Progenitor cell of endocrine pancreas (in vitro differentiated cells): ENCODE results near the gene CATSPERZ. TPM values are rescaled to one million over a fixed set of nuclear protein-coding genes. Genes with fewer than 3 reads are reported as not detected.
A peak's percentile ranks its signal among the peaks of the same experiment; 100 is the strongest.
"Not testable (repeated sequence)": the region's sequence is repeated elsewhere in the genome, so short reads cannot be mapped to it uniquely, and the experiment has no call there.

Experiments
- DNase-seq: peaks from one replicate; pipeline ENCODE4 v3.0.0; 2021; ENCODE audit warnings: low spot score; ENCODE audit not compliant: unreplicated experiment
- H3K27ac Mint-ChIP-seq: 2 replicates; pipeline ENCODE4 v1.8.0; 2021; ENCODE audit warnings: mild to moderate bottlenecking, moderate library complexity, mixed read lengths
- H3K27me3 Mint-ChIP-seq: 2 replicates; pipeline ENCODE4 v1.8.0; 2021; ENCODE audit warnings: mixed read lengths
- H3K36me3 Mint-ChIP-seq: 2 replicates; pipeline ENCODE4 v1.8.0; 2022; ENCODE audit warnings: mixed read lengths; ENCODE audit not compliant: insufficient read depth
- H3K4me1 Mint-ChIP-seq: 2 replicates; pipeline ENCODE4 v1.8.0; 2021; ENCODE audit warnings: low read depth, mixed read lengths
- H3K4me3 Mint-ChIP-seq: 2 replicates; pipeline ENCODE4 v1.8.0; 2021; ENCODE audit warnings: low read depth, mild to moderate bottlenecking, moderate library complexity, mixed read lengths
- H3K9me3 Mint-ChIP-seq: 2 replicates; pipeline ENCODE4 v1.8.0; 2021; ENCODE audit warnings: low read depth, mixed read lengths
- total RNA-seq: library from RNA; stranded (reverse); gene quantifications from 2 replicates; pipeline ENCODE4 v1.2.1, GENCODE V29; 2021
- TF ChIP-seq, protein P1 (sequence below): fragments of 200-600 bp; sonication (generic); IDR thresholded peaks from one replicate; pipeline ENCODE4 v1.5.0; 2021; ENCODE audit warnings: antibody characterized with exemption, mild to moderate bottlenecking; ENCODE audit not compliant: unreplicated experiment

The CATSPERZ gene
- total RNA-seq, 1 donor from 2014 or later, result not detected

DNA sequence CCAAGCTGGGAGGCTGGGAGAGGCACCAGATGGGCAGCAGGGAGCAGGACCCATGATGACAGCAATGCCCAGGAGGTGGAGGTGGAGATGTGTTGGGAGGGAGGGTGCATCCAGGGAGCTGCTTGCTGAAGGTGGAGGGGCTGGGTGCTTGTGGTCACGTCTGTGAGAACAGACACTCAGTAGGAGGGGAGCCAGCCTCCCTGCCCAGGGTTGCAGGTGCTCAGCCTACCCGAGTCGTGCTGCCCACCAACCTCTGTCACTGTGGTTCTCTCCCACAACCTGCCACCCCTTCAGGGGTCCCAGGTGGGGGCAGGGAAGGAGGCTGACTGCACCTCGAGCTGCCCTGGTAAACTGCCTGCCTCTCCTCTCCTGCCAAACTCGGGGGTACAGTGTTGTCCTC lies 23.2 kb downstream of the CATSPERZ start:
- TF ChIP-seq, protein P1, sequence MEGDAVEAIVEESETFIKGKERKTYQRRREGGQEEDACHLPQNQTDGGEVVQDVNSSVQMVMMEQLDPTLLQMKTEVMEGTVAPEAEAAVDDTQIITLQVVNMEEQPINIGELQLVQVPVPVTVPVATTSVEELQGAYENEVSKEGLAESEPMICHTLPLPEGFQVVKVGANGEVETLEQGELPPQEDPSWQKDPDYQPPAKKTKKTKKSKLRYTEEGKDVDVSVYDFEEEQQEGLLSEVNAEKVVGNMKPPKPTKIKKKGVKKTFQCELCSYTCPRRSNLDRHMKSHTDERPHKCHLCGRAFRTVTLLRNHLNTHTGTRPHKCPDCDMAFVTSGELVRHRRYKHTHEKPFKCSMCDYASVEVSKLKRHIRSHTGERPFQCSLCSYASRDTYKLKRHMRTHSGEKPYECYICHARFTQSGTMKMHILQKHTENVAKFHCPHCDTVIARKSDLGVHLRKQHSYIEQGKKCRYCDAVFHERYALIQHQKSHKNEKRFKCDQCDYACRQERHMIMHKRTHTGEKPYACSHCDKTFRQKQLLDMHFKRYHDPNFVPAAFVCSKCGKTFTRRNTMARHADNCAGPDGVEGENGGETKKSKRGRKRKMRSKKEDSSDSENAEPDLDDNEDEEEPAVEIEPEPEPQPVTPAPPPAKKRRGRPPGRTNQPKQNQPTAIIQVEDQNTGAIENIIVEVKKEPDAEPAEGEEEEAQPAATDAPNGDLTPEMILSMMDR, result no peak
- peaks cover 5% of the 10 kb centered on the region for H3K4me1 Mint-ChIP-seq
- peaks cover 5% of the 10 kb centered on the region for H3K36me3 Mint-ChIP-seq
- no peak overlapping the region for H3K4me3 Mint-ChIP-seq
- peaks cover 2% of the 10 kb centered on the region for H3K27me3 Mint-ChIP-seq
- H3K9me3 Mint-ChIP-seq, result no peaks in the 10 kb centered on the region
- H3K27ac Mint-ChIP-seq, result no peak overlapping the region
- DNase-seq, result no peak

DNA sequence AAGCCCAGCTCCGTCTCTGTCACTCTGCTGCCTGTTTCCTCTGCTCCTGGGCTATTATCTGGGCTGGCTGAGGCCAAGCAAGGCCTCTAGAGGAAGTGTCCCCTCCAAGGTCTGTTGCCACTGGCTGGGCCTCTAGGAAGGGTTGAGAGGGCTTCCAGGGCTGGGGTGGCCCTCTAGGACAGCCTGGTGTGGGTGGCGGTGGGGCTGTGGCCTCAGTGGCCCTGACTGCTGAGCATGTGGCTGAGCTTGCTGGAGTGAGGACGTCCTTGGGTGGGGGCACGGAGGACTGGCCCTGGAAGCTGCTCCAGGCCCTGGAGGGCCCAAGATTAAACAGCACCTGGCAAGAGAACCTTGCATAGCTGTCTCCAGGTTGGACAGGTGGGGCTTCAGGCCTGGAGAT lies 23.8 kb downstream of the CATSPERZ start:
- not testable (repeated sequence) for H3K9me3 Mint-ChIP-seq
- H3K27ac Mint-ChIP-seq, result peak overlapping the region; percentile 33

DNA sequence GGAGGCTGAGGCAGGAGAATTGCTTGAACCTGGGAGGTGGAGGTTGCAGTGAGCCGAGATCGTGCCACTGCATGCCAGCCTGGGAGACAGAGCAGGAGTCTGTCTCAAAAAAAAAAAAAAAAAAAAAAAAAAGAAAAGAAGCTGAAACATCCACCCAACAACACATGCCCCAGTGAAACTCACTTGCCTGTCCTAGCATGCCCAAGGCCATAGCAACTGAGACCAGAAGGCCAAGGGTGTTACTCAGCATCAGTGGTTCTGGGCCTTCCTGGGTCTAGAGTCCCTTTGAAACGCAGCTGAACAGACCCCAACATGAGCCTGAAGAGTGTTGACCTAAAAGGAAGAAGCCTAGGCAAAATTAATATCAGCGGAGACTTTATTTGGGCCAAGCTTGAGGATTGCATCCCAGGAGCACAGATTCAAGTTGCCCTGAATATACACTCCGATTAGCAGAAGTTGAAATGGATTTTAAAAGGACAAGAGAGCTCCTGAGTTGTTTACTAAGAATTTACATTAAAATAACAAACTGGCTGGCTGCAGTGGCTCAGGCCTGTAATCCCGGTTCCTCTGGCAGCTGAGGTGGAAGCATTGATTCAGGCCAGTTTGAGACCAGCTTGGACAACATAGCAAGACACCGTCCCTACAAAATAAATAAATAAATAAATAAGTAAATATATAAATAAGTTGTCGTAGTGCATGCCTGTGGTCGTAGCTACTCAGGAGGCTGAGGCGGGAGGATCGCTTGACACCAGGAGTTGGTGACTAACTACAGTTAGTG lies 24.7 kb downstream of the CATSPERZ start:
- Mint-ChIP-seq H3K4me3 (no peak overlapping the region), H3K4me1 (no peaks in the 10 kb centered on the region), H3K27me3 (peaks cover 10% of the 10 kb centered on the region), H3K27ac (no peak overlapping the region), H3K9me3 (no peaks in the 10 kb centered on the region), H3K36me3 (peaks cover 5% of the 10 kb centered on the region)
- DNase-seq, result no peak
- TF ChIP-seq, protein P1, result no peak

More for the DNA sequence above, 23.8 kb downstream of the CATSPERZ start:
- not testable (repeated sequence) for H3K4me3 Mint-ChIP-seq, DNase-seq, H3K4me1 Mint-ChIP-seq, H3K27me3 Mint-ChIP-seq, H3K36me3 Mint-ChIP-seq

DNA sequence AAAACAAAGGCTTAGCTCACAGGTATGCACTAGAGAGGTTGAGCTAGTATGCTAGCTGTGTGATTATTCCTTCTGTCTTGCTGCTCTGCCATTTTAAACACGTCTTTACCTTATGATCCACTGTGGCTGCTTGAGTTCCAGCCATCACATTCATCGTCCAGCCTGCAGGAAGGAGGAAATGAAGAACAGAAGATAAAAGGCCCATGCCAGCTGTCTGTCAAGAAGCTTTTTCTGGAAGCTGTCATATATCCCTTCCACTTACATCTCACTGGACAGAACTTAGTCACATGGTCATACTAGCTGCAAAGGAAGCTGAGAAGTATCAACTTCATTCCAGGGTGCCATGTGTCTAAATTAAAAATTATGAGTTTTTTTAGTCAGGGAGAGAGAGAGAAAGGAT lies 27.2 kb downstream of the CATSPERZ start:
- no peak for DNase-seq
- Mint-ChIP-seq H3K27me3 (peaks cover 14% of the 10 kb centered on the region), H3K9me3 (no peaks in the 10 kb centered on the region), H3K36me3 (no peaks in the 10 kb centered on the region), H3K27ac (no peak overlapping the region), H3K4me1 (no peaks in the 10 kb centered on the region), H3K4me3 (no peak overlapping the region)
- TF ChIP-seq, protein P1, result no peak

DNA sequence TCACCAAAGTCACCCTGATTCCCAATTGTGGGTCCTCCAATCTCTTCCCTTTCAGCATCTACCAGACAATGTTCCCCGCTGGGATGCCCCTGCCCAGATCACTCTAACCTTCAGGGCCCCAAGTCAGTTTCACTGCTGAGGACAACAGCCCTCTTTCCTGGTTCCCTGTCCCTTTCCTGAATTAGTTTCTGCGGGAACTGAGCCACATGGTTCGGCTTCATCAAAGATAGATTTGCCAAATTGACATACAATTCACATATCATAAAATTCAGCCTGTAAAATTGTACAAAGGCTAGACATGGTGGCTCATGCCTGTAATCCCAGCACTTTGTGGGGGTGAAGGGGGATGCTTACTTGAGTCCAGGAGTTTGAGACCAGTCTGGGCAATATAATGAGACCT lies 27.8 kb downstream of the CATSPERZ start:
- H3K27me3 Mint-ChIP-seq, result peaks cover 14% of the 10 kb centered on the region
- no peaks in the 10 kb centered on the region for H3K9me3 Mint-ChIP-seq
- H3K4me1 Mint-ChIP-seq, result no peaks in the 10 kb centered on the region
- DNase-seq, result no peak
- no peak overlapping the region for H3K27ac Mint-ChIP-seq
- TF ChIP-seq, protein P1, result no peak
- H3K4me3 Mint-ChIP-seq, result no peak overlapping the region
- H3K36me3 Mint-ChIP-seq, result no peaks in the 10 kb centered on the region

DNA sequence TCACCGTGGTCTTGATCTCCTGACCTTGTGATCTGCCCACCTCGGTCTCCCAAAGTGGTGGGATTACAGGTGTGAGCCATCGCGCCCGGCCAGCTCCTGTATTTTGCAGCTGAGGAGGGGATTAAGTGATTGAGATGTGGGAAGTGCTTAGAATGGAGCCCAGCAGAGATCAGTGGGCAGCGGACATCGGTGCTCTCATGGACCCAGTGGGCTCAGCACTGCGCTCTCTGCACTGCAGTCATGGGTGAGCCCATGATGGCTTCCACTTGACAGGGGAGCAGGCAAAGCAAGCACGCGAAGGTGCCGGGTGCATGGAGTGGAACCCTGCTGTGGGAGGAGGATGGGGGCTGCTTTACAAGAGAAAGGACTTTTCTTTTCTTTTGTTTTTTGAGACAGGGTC lies 30.7 kb downstream of the CATSPERZ start:
- Mint-ChIP-seq H3K4me1 (peaks cover 5% of the 10 kb centered on the region), H3K27me3 (peaks cover 14% of the 10 kb centered on the region), H3K27ac (no peak overlapping the region), H3K36me3 (no peaks in the 10 kb centered on the region), H3K4me3 (no peak overlapping the region), H3K9me3 (no peaks in the 10 kb centered on the region)
- TF ChIP-seq, protein P1, result no peak
- DNase-seq, result no peak
